ENCODE data around the gene LBX1.

GRCh38 chr10:101219139-101219945 lies 9.9 kb downstream of the LBX1 start:
- TF ChIP-seq POLR2AphosphoS5 (IDR thresholded peaks at IDR 0.05) (no peak), CTCF (IDR thresholded peaks at IDR 0.05) (no peak), EP300 (IDR thresholded peaks at IDR 0.05) (no peak), POLR2A (IDR thresholded peaks at IDR 0.05) (no peak)
